SW480 (cell line): ENCODE measurements around the gene SLC30A10.
"Not testable (repeated sequence)": the region's sequence is repeated elsewhere in the genome, so short reads cannot be mapped to it uniquely, and the experiment has no call there.

Experiments
- DNase-seq: peaks from one replicate; pipeline ENCODE4 v3.0.0-alpha.2; 2016; ENCODE audit warnings: low spot score

Gene SLC30A10

DNA sequence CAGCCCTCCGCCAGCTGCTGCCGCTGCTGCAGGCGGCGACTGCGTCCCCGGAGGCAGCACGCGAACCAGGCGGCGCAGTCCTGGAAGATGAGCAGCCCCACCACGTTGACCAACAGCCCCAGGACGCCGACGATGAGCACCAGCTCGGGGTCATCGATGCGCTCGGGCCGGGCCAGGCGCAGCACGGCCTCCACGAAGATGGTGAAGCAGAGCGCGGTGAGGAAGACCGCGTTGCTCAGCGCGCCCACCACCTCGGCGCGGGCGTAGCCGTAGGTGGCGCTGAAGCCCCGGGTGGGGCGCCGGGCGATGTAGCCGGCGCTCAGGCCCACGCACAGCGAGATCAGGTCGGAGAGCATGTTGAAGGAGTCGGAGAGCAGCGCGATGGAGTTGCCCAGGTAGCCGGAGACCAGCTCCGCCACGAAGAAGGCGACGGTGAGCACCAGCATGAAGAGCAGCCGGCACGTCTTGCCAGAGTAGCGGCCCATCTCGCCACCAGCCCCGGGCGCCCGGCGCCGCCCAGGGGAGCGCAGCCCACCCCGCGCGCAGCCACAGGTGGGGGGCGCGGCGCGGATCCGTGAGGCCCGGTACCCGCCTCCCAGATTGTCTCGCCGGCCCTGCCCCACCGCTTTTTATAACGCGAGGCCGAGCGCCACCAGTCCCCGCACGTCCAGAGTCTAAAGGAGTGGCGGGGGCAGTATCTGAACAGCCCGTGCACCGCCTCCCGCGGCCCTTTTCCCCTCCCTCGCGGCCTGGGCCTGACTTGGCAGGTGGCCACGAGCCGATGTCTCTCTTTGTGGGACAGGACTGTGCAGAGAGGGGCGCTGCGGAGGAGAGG, at the start of gene SLC30A10:
Gene SLC30A10 (minus strand): TSS at position 602 of the 835 bp plus-strand sequence. CDS start 117 bp downstream, at position 485.
- DNase-seq = no peak

DNA sequence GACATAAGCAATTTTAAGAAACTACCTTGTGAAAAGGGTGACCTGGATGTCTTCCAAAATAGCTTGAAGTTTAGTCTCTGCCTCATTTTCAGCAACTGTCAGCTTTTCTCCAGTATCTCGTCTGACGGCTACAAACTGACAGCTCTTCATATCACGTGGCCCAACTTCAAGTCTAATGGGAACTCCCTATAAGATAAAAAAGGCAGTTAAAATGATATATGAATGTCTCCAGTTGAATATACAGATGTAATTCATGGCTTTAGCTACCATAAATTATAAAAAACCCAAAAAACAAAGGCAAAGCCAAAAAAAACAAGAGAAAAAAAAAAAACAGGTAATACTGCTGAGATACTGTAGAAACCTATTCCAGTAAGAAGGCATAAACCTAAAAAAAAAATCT, 44.9 kb upstream of the SLC30A10 start:
- no peak for DNase-seq

DNA sequence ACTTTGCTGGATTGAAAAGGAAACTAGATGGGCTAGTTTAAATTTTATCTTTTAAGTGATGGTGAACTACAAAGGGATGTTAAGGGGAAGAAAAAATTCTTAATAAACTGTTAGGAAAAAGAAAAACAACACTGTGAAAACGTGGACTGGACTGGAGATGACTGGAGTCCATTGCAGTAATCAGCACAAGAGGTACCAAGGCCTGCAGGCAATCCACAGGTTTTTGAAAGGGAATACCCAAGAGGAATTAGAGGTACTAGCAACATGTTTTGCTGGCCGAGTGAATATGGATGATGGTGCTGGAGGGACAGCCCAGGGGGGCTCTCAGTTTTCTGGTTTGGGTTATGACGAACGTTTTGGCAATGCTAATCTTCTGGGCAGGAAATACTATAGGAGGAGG, 39.0 kb upstream of the SLC30A10 start:
- no peak for DNase-seq

DNA sequence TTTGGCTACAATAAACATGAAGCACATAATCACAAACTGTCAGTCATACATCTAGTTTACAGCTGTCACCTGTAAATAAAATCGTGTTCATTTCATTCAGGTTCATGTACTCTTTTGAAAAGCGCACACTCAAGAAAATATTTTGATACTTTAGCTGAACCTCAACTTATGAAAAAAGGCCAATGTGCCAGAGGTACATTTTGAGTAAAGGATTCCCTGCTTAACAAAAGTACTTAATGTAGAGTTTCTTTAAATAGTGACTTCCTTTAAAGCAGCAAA, 37.7 kb upstream of the SLC30A10 start:
- no peak for DNase-seq

DNA sequence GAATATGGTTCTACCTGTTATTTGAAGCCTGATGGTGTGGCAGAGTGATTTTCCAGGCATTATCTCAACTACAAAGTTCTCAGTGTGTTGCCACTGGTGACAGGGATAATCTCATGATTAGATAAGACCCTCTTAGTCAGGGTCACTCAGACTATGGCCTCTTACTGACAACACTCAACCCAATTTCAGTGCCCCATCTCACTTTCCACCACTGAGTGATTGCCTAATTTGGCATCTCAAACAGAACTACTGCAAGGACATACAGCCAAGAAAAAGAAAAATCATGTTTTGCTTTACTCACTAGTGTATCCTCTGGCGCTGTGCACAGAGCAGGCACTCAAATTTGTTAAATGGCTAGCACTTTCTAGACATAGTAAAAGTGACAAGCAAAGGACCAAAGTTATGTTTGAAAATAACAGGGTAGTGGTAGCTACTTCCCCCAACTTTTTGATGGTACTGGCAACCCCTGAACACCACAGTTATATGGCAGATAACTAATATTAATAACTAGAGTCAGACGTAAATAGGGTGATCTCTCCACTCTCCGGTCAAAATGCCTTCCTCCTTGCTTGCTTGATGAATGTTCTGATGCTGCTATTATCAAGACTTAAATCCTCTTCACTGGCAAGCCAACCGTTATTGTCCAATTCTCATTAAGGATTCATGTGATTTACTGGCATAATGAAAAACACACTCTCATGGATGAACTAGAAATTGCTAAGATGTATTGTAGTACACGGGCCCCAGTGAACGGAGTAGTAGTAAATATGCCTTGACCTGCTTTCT, 37.1 kb upstream of the SLC30A10 start:
- DNase-seq = no peak

DNA sequence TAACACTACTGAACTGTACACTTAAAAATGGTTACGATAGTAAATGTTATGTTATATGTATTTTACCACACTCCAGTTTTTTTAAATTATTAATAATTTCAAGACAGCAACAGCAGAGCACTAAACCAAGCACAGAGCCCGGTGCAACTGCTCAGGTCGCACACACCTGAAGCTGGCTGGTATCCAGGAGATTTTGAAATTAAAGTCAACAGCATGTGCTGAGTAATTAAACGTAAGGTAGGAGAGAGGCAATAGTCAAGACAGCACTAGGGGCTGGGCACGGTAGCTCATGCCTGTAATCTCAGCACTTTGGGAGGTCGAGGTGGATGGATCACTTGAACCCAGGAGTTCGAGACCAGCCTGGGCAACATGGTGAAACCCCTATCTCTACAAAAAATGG, 35.1 kb upstream of the SLC30A10 start:
- DNase-seq = no peak

DNA sequence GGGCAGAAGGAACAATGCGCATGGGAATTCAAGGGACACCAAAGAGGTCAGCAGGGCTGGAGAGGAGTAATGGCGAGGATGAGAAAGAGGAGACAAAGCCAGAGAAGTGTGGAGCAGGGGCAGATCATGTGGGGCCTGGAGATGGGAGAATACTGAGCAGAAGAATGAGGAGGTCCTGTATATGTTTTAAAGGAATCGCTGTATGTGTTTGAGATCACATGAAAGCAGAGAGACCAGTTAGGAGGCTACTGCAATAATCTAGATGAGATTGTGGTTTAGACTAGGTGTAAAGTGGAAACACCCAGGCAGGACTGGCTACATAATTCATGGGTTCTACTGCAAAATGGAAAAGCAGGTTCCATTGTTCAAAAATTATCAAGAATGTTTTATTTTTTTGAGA, 33.3 kb upstream of the SLC30A10 start:
- DNase-seq = no peak

DNA sequence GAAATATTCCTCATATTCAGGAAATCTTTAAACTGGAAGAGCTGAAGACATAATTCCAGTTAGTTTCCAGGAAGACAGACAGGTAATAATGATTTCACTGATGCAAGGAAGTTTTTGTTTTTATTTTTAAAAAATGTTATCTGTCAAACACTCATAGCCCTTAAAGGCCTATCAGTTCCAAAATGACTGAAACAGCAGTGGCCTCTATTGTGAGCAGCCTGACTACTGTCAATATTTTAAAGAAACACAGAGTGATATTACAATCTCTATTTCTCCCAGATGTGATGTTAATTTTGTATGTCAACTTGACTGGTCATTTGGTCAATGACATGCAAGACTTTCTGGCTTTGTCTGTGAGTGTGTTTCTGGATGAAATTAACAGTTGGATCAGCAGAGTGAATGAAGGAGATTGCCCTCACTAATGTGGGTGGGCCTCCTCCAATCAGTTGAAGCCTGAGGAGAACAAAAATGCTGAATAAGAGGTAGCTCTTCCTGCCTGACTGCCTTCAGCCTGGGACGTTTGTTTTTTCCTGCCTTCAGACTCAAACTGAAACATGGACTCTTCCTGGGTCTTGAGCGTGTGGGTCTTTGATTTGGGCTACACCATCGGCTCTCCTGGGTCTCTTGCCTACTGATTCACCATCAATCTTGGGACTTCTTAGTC, 31.3 kb upstream of the SLC30A10 start:
- DNase-seq = no peak

DNA sequence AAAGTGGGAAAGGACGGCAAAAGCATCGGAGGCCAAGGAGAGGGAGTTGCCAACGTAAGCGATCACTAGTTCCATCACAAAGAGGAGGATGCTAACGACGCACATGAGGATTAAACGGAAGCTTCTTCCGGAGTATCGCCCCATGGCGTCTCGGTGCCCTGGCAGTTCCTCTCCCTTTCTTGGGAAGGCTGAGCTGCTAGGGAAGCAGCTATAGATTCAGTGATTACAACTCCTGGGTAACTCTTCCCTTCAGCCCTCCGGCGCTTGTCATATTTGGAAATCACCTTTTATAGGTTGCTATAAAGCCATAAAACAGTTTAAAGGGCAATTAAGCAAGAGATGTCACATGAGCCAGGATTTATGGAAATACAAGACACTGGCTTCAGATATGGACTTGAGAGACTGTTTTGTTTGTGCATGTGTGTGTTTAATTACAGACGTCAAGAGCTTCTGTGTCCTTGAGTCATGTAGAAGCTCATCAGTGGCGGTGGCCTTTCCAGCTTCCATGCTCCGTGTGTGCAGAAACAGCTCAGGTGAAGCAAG, 30.6 kb upstream of the SLC30A10 start:
- no peak for DNase-seq

DNA sequence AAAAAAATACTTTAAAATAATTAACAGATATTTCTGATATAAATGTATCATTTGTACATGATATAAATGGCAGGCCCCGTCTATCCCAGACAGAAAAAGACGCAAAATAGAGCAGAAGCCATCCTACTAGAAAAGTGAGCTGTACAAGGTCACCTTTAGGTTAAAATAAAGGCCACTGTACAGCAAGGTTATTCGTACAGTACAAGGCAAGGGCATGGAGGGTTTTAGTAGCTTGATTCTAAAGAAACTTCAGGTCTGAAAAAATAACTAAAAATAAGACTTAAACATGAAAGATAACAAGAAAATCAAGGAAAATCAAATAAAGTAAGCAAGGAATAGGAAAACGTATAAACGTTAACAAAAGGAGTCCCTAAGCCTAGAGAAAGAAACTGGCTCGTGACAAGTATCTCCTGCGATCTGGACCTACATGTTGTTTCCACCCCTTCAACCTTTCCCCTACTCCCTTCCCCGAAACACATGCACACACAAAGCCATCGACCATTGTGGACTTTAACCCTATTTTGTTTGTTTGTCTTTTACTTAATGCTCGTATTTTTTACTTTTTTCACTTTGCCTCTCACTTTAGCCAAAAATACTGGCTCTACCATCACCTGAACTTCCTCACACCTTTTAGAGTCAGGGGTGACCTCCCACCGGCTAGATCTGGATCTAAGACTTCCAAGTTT, 26.5 kb upstream of the SLC30A10 start:
- no peak for DNase-seq

DNA sequence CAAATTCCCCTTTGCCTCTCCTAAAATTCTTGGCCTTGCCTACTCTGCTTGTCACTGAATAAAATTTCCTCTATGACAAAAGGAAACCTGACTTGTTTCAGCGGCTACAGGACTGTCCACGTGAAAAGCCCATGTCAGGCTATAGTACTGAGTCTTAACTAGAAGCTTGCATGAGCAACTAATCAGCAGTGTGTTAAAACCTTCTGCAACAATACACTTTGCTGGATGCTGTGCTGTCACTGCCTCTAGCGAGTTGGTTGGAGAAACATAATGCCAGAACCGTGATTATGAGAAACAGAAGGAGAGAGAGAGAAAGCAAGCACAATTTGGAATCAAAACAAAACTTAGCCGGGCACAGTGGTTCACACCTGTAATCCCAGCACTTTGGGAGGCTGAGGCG, 25.7 kb upstream of the SLC30A10 start:
- no peak for DNase-seq

DNA sequence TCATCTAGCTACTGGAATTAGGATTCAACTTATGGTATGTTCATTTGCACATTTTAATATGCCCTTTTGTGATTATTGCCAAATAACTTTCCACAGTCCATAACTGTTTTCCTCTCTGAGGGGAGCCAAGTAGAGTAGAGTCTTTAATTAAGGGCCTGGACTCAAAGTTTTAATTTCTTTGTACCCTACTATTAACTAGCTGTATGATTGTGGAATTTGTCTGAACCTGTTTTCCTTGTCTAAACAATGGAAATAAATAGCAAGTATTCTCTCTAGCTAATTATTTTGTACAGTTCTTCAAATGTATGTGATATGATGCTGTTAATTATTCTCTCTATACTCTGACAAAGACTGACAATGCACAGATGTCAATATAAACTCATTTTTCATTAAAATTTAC, 24.0 kb upstream of the SLC30A10 start:
- DNase-seq = no peak

DNA sequence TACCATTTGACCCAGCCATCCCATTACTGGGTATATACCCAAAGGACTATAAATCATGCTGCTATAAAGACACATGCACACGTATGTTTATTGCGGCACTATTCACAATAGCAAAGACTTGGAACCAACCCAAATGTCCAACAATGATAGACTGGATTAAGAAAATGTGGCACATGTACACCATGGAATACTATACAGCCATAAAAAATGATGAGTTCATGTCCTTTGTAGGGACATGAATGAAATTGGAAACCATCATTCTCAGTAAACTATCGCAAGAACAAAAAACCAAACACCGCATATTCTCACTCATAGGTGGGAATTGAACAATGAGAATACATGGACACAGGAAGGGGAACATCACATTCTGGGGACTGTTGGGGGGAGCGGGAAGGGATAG, 20.9 kb upstream of the SLC30A10 start:
- DNase-seq = not testable (repeated sequence)

DNA sequence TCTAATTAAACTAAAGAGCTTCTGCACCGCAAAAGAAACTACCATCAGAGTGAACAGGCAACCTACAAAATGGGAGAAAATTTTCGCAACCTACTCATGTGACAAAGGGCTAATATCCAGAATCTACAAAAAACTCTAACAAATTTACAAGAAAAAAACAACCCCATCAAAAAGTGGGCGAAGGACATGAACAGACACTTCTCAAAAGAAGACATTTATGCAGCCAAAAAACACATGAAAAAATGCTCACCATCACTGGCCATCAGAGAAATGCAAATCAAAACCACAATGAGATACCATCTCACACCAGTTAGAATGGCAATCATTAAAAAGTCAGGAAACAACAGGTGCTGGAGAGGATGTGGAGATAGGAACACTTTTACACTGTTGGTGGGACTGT, 20.4 kb upstream of the SLC30A10 start:
- DNase-seq = not testable (repeated sequence)

DNA sequence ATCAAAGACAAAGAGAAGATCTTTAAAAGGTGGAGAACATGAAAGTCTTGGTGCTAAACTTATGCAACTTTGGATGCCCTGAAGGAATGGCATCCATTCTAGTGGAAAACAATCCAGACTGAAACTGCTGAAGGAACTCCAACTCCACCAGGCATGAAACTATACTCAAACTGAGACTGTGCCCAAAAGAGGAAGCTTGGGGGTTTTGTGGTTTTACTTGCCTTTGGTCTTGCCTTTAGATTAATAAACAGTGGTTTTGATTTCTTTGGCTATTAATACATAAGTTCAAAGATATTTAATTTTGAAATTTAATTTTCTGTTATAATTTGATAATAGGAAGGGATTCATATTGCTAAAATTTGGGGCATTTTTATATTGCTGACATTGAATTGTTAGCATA, 17.4 kb upstream of the SLC30A10 start:
- no peak for DNase-seq

DNA sequence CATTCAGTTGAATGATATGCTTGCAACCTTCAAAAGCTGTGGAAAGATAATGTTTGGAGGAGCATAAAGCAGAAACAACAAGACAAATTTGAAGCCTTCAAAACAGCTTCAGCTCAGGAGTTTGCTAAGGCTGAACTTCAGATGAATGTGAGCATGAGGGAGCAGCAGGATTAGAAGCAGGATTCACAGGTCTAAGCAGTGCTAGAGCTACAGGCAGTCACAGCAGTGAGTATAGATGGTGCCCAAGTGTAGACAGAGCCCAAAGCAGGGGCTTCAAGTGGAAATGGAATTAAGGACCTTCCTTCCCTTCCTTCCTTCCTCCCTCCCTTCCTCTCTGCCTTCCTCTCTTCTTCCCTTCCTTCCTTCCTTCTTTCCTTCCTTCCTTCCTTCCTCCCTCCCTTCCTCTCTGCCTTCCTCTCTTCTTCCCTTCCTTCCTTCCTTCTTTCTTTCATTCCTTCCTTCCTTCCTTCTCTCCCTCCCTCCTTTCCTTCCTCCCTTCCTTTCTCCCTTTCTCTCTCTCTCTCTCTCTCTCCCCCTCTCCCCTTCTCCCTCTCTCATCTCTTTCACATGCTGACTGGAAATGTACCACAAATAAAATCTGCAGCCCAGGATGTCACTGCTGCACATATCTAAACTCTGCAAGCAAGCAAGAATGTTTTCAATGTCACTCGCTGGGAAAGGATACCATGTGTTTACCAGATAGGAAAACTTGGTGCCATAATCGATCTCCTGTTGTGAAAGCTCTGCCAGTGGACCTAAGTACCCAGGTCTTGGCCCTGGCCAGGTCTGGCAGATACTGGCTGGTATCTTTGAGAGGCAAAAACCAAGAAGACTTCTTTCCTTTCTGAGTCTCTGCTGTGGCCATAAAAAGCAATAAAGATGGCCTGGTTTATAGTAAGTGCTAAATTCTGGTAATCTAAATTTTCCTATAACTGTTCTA, 13.1 kb upstream of the SLC30A10 start:
- no peak for DNase-seq

DNA sequence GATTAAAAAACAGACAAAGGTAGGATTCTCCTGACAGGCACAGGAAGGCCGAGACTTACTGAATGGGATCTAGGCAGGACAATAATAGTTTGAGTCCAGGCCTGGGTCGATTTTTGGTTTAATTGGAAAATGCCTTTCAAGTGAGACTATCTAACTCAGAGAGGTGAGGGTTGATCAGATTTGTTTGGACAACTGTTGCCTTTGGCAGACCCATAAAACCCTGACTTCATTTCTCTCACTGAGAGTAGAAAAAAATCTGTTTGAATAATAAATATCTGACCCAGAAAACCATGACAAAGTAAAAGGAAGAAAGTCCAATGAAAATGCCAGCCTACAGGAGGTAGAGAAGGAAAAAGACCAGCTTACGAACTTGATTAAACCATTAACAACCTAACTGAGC, 12.3 kb upstream of the SLC30A10 start:
- DNase-seq = no peak

DNA sequence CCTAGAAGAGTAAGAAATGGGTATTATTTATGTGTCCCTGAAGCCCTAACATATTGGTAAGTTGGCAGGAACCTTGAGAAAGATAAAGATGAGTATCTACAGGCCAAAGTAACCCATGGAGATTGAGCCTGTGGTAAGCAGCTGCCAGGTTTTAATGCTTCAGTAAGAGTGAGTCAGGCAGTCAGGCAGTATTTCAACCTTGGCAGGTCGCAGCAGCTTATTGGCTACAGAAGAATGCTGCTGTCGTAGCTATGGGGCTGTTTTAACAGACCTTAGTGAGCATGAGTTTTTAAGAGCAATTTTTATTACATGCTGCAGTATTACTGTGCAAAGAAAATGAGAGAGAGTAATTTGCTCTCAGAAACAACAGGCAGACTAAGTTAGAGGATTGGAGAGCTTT, 10.3 kb upstream of the SLC30A10 start:
- peak; percentile 17 for DNase-seq

DNA sequence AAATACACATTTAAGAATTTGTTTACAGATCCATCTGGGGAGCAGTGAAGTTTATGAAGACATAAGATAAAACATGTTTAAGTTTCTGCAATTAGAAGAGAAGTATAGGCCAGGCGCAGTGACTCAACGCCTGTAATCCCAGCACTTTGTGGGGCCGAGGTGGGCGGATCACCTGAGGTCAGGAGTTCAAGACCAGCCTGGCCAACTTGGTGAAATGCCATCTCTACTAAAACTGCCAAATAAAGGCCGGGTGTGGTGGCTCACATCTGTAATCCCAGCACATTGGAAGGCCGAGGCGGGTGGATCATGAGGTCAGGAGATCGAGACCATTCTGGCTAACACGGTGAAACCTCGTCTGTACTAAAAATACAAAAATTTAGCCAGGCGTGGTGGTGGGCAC, 5.4 kb upstream of the SLC30A10 start:
- DNase-seq = not testable (repeated sequence)

DNA sequence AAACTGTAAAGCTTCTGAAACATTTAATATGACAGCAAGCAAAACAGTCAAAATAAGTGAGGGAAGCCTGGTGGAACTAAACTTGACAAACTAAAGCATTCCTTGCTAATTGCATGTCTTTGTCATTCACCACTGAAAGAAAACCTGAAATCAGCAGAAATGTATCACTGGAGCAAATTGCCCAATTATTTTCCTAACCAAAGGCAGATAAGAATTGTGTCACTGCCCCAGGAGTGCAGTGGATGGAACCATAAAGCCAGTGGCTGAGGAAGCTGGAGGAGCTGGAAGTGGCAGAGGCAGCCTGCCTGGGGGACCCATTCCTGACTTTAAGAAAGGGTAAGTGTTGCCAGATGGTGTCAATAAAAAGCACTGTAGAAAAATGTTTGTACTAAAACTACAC, 2.7 kb upstream of the SLC30A10 start:
- no peak for DNase-seq

DNA sequence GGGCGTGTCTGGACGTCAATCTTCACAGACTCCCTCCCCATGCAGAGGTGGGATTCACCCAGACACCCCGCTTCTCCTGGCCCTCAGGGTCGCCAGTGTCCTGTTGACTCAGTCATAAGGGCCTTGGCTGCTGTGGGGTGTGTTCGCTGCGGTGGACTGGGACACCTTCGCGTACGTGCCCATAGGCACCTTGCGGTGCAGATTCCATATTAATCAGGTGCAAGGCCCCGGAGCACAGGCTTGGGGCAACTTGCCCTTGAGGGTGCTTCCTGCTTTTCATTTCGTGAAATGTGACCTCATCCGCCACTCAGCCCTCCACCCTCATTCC, 398 bp upstream of the SLC30A10 start:
- DNase-seq = no peak
